IPS DF 6.9 (cell line): ENCODE measurements around the gene HYCC1.
"Not testable (repeated sequence)": the region's sequence is repeated elsewhere in the genome, so short reads cannot be mapped to it uniquely, and the experiment has no call there.

Source experiments
- DNase-seq: peaks from one replicate; pipeline ENCODE4 v3.0.0-alpha.2; 2013; ENCODE audit warnings: low read depth, low spot score
- H3K27ac ChIP-seq: one replicate; pipeline ENCODE4 v1.5.1; 2013; ENCODE audit warnings: low read length, control low read depth
- H3K27me3 ChIP-seq: 2 replicates; pipeline ENCODE4 v1.6.1; 2013; ENCODE audit warnings: mild to moderate bottlenecking, low read length; ENCODE audit not compliant: control insufficient read depth, insufficient read depth
- H3K36me3 ChIP-seq: 2 replicates; pipeline ENCODE4 v1.6.1; 2013; ENCODE audit warnings: low read length; ENCODE audit not compliant: control insufficient read depth, insufficient read depth
- H3K4me1 ChIP-seq: 2 replicates; pipeline ENCODE4 v1.6.1; 2013; ENCODE audit warnings: low read length; ENCODE audit not compliant: control insufficient read depth, insufficient read depth
- H3K4me3 ChIP-seq: 2 replicates; pipeline ENCODE4 v1.5.1; 2013; ENCODE audit warnings: mild to moderate bottlenecking, low read length
- H3K9me3 ChIP-seq: 2 replicates; pipeline ENCODE4 v1.6.1; 2013; ENCODE audit warnings: low read length, inconsistent platforms; ENCODE audit not compliant: control insufficient read depth, insufficient read depth
- WGBS: extraction: QIAGEN DNeasy Blood & Tissue Kit; methylation state at CpG from one replicate; pipeline ENCODE4 v1.1.7; 2013; ENCODE audit warnings: mixed read lengths, missing lambda C conversion rate; ENCODE audit not compliant: insufficient read length, insufficient coverage; 5-methylcytosine and 5-hydroxymethylcytosine counted together

The HYCC1 gene

GRCh38 chr7:23039674-23040073, 25.7 kb upstream of the HYCC1 start:
- not testable (repeated sequence) for H3K9me3 ChIP-seq, H3K4me3 ChIP-seq, H3K4me1 ChIP-seq, H3K27me3 ChIP-seq, DNase-seq, H3K27ac ChIP-seq, H3K36me3 ChIP-seq
- WGBS, result no CpG with 5 or more reads among the region's 4 CpGs

- H3K27ac ChIP-seq, H3K4me1 ChIP-seq, DNase-seq, H3K4me3 ChIP-seq, H3K9me3 ChIP-seq, H3K36me3 ChIP-seq, H3K27me3 ChIP-seq: not testable (repeated sequence)
- no CpG with 5 or more reads among the region's 34 CpGs for WGBS
Measured at GRCh38 chr7:23035542-23036371, 21.8 kb upstream of the HYCC1 start.

- H3K27ac ChIP-seq, result no peak overlapping the region
- no peaks in the 10 kb centered on the region for H3K9me3 ChIP-seq
- H3K36me3 ChIP-seq, result no peaks in the 10 kb centered on the region
- H3K4me1 ChIP-seq, result no peaks in the 10 kb centered on the region
- no peak for DNase-seq
- no peaks in the 10 kb centered on the region for H3K27me3 ChIP-seq
- no CpG with 5 or more reads among the region's 1 CpG for WGBS
- H3K4me3 ChIP-seq, result no peak overlapping the region
Measured at GRCh38 chr7:23027261-23027660, 13.3 kb upstream of the HYCC1 start.

- no peaks in the 10 kb centered on the region for H3K9me3 ChIP-seq
- no peaks in the 10 kb centered on the region for H3K4me1 ChIP-seq
- no peaks in the 10 kb centered on the region for H3K36me3 ChIP-seq
- H3K27ac ChIP-seq, result no peak overlapping the region
- DNase-seq, result no peak
- H3K4me3 ChIP-seq, result no peak overlapping the region
- WGBS, result no CpG with 5 or more reads among the region's 4 CpGs
- H3K27me3 ChIP-seq, result no peaks in the 10 kb centered on the region
Measured at GRCh38 chr7:23026164-23026563, 12.2 kb upstream of the HYCC1 start.

GRCh38 chr7:23024454-23024853, 10.5 kb upstream of the HYCC1 start:
- no CpG with 5 or more reads among the region's 2 CpGs for WGBS
- DNase-seq, result no peak
- Histone ChIP-seq H3K9me3 (no peaks in the 10 kb centered on the region), H3K36me3 (no peaks in the 10 kb centered on the region), H3K4me1 (no peaks in the 10 kb centered on the region), H3K27ac (no peak overlapping the region), H3K4me3 (no peak overlapping the region), H3K27me3 (peaks cover 1% of the 10 kb centered on the region; the same call in 1 of the 2 replicates)

GRCh38 chr7:23022851-23023250, 8.9 kb upstream of the HYCC1 start:
- Histone ChIP-seq H3K27me3 (peaks cover 1% of the 10 kb centered on the region; the same call in 1 of the 2 replicates), H3K27ac (no peak overlapping the region), H3K36me3 (no peaks in the 10 kb centered on the region), H3K4me1 (no peaks in the 10 kb centered on the region; the same call in 1 of the 2 replicates), H3K4me3 (no peak overlapping the region), H3K9me3 (no peaks in the 10 kb centered on the region)
- DNase-seq, result no peak
- no CpG with 5 or more reads among the region's 2 CpGs for WGBS

GRCh38 chr7:23022258-23022769, 8.4 kb upstream of the HYCC1 start:
- Histone ChIP-seq H3K27me3 (peaks cover 1% of the 10 kb centered on the region; the same call in 1 of the 2 replicates), H3K4me3 (no peak overlapping the region), H3K4me1 (no peaks in the 10 kb centered on the region; the same call in 1 of the 2 replicates), H3K36me3 (no peaks in the 10 kb centered on the region), H3K9me3 (no peaks in the 10 kb centered on the region), H3K27ac (no peak overlapping the region)
- no CpG with 5 or more reads among the region's 7 CpGs for WGBS
- no peak for DNase-seq

- WGBS, result no CpG with 5 or more reads among the region's 1 CpG
- Histone ChIP-seq H3K9me3 (no peaks in the 10 kb centered on the region), H3K27me3 (peaks cover 1% of the 10 kb centered on the region; the same call in 1 of the 2 replicates), H3K36me3 (no peaks in the 10 kb centered on the region), H3K27ac (no peak overlapping the region), H3K4me3 (no peak overlapping the region), H3K4me1 (no peaks in the 10 kb centered on the region; the same call in 1 of the 2 replicates)
- no peak for DNase-seq
Measured at GRCh38 chr7:23021596-23021995, 7.7 kb upstream of the HYCC1 start.

- Histone ChIP-seq H3K27me3 (peaks cover 1% of the 10 kb centered on the region; the same call in 1 of the 2 replicates), H3K9me3 (no peaks in the 10 kb centered on the region), H3K4me1 (no peaks in the 10 kb centered on the region; the same call in 1 of the 2 replicates), H3K27ac (no peak overlapping the region), H3K36me3 (no peaks in the 10 kb centered on the region), H3K4me3 (no peak overlapping the region)
- no peak for DNase-seq
- no CpG with 5 or more reads among the region's 3 CpGs for WGBS
Measured at GRCh38 chr7:23020742-23021401, 6.9 kb upstream of the HYCC1 start.

GRCh38 chr7:23018750-23019149, 4.8 kb upstream of the HYCC1 start:
- peaks cover 1% of the 10 kb centered on the region; the same call in 1 of the 2 replicates for H3K27me3 ChIP-seq
- no peaks in the 10 kb centered on the region for H3K9me3 ChIP-seq
- no CpG with 5 or more reads among the region's 6 CpGs for WGBS
- DNase-seq, result no peak
- no peaks in the 10 kb centered on the region; the same call in 1 of the 2 replicates for H3K4me1 ChIP-seq
- no peak overlapping the region for H3K27ac ChIP-seq
- no peaks in the 10 kb centered on the region for H3K36me3 ChIP-seq
- no peak overlapping the region for H3K4me3 ChIP-seq
